DMS114 treated with DMSO at 0.1 percent for 48 hours (cell line): ENCODE data around the gene ARL8A.
"Not testable (repeated sequence)": the region's sequence is repeated elsewhere in the genome, so short reads cannot be mapped to it uniquely, and the experiment has no call there.

Source experiments
- DNase-seq: peaks from one replicate; lab custom pipeline; 2025; ENCODE audit not compliant: unreplicated experiment; lab: John Stamatoyannopoulos, UW

ARL8A gene

GRCh38 chr1:202117898-202118371, 26.6 kb downstream of the ARL8A start:
- no peak for DNase-seq

GRCh38 chr1:202116287-202116686, 28.2 kb downstream of the ARL8A start:
- DNase-seq: no peak

- DNase-seq: no peak
These were observed 30.7 kb downstream of the ARL8A start for GRCh38 chr1:202113690-202114300.

GRCh38 chr1:202112859-202113689, 31.5 kb downstream of the ARL8A start:
- no peak for DNase-seq

GRCh38 chr1:202111589-202111988, 32.9 kb downstream of the ARL8A start:
- not testable (repeated sequence) for DNase-seq

GRCh38 chr1:202110977-202111376, 33.6 kb downstream of the ARL8A start:
- DNase-seq: no peak

GRCh38 chr1:202107801-202108731, 36.5 kb downstream of the ARL8A start:
- no peak for DNase-seq

GRCh38 chr1:202107321-202107761, 37.2 kb downstream of the ARL8A start:
- DNase-seq: no peak

GRCh38 chr1:202106340-202107254, 37.9 kb downstream of the ARL8A start:
- no peak for DNase-seq

- no peak for DNase-seq
These were observed 38.8 kb downstream of the ARL8A start for GRCh38 chr1:202105571-202106339.

- DNase-seq: no peak
These were observed 40.5 kb downstream of the ARL8A start for GRCh38 chr1:202104073-202104472.

GRCh38 chr1:202101184-202101583, 43.4 kb downstream of the ARL8A start:
- no peak for DNase-seq

- no peak for DNase-seq
These were observed 50.7 kb downstream of the ARL8A start for GRCh38 chr1:202093858-202094257.

- no peak for DNase-seq
These were observed 53.5 kb downstream of the ARL8A start for GRCh38 chr1:202090994-202091393.

- no peak for DNase-seq
These were observed 56.3 kb downstream of the ARL8A start for GRCh38 chr1:202088206-202088605.

- no peak for DNase-seq
These were observed 57.8 kb downstream of the ARL8A start for GRCh38 chr1:202086579-202087350.

- no peak for DNase-seq
These were observed 58.7 kb downstream of the ARL8A start for GRCh38 chr1:202085682-202086373.
